Thyroid gland (tissue), 4 donors: ENCODE results near the gene SLC25A4. TPM values are rescaled to one million over a fixed set of nuclear protein-coding genes. Genes with fewer than 3 reads are reported as not detected.

Experiments
- DNase-seq, 2 donors: peaks; one replicate each; pipeline ENCODE4 v3.0.0-alpha.2; 2019
- H3K27ac ChIP-seq, 3 donors: fragments of 200-600 bp; sonication (generic); 1 replicate in 2 of 3; 2 replicates in 1 of 3; pipeline ENCODE4 v1.5.1; 2016 to 2019; ENCODE audit warnings: mild to moderate bottlenecking in 1 of 3, moderate library complexity in 1 of 3
- H3K27me3 ChIP-seq: fragments of 200-600 bp; sonication (generic); one replicate; pipeline ENCODE4 v1.5.1; 2019
- H3K36me3 ChIP-seq, 2 donors: fragments of 200-600 bp; sonication (generic); one replicate each; pipeline ENCODE4 v1.5.1; 2016 to 2019
- H3K4me1 ChIP-seq, 2 donors: fragments of 200-600 bp; sonication (generic); one replicate each; pipeline ENCODE4 v1.5.1; 2017 to 2019
- H3K4me3 ChIP-seq, 3 donors: fragments of 200-600 bp; sonication (generic); replicated peaks in 1 of 3; 1 replicate in 2 of 3; 2 replicates in 1 of 3; pipeline ENCODE4 v1.5.1; 2016; ENCODE audit warnings: mild to moderate bottlenecking in 1 of 3
- H3K9me3 ChIP-seq: fragments of 200-600 bp; sonication (generic); one replicate; pipeline ENCODE4 v1.5.1; 2017
- POLR2A ChIP-seq, 2 donors: fragments of 450-650 bp; IDR thresholded peaks; one replicate each; pipeline ENCODE4 v1.6.1; 2017; ENCODE audit warnings: antibody characterized with exemption in 2 of 2, mild to moderate bottlenecking in 2 of 2, moderate library complexity in 1 of 2
- WGBS, 2 donors: methylation state at CpG; one replicate each; pipeline ENCODE4 v1.1.5; 2017; 5-methylcytosine and 5-hydroxymethylcytosine counted together
- intact Hi-C: fragments of 100-400 bp; cut with DNase I; formaldehyde crosslinking; loops from one replicate; pipeline ENCODE4 v1.15.1; 2023
- total RNA-seq, 4 donors: library from RNA; depleted of rRNA; stranded (reverse); fragments of >200 nt; gene quantifications; one replicate each; pipeline ENCODE4 v1.2.3, GENCODE V29; 2016
- TF ChIP-seq, protein P1 (sequence below), 6 experiments: fragments of 200-600 bp in 3 of 6; fragments of 450-650 bp in 3 of 6; sonication (generic) in 3 of 6; IDR thresholded peaks; one replicate each; pipeline ENCODE4 v1.5.1; 2016 to 2019; ENCODE audit warnings: antibody characterized with exemption in 6 of 6, mild to moderate bottlenecking in 2 of 6, inconsistent platforms in 1 of 6, moderate library complexity in 1 of 6

SLC25A4 gene
- total RNA-seq, 4 donors from 2014 or later, result 26.7 to 56.7 (median 41.8) TPM

DNA sequence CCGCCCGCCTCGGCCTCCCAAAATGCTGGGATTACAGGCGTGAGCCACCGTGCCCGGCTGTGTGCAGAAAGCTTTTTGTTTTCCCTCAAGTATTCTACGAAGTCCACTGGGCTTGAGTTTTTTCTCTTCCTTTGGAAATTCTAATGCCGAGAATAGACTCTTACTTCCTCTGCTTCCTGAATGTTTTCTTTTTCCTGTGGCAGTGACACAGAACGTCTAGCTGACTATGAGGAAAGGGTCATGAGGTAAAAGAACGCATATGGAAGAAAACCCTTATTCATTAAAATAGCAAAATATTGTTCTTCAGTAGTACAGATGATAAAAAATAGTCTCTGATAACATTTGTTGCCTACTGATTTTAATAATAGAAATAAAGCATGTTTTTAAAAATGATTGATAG is 4.9 kb upstream of the SLC25A4 start:
- WGBS, 2 donors, result 71 to 72% methylated on average over 10 of the region's 10 CpGs
- no peak overlapping the region for H3K27ac ChIP-seq
- intact Hi-C loops, result loop anchor here (10.0 kb wide), 2 partner anchors 93 to 133 kb away; no protein-coding TSS in a partner anchor

DNA sequence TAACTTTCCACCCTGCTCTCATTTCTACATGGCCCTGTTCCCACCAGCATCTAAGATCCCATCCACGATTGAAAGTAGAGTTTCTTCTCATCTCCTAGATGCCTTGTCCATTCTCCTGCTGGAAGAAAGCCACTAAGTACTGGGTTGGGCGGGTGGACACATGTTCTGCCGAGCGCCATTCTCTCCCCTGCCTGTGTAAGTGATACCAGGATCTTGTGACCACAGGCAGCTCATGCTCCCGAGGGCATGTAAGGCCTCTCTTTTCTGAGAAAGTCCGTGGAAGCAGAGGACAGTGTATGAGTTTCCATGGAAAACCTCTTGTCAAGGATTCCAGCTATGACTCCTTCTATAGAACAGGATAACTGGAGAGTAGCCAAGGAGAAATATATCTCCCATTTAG is 3.3 kb upstream of the SLC25A4 start:
- Histone ChIP-seq H3K36me3 (no peaks in the 10 kb centered on the region), H3K27ac (no peak overlapping the region), H3K27me3 (no peaks in the 10 kb centered on the region), H3K9me3 (no peaks in the 10 kb centered on the region), H3K4me3 (no peak overlapping the region), H3K4me1 (peaks cover 8 to 11% of the 10 kb centered on the region in 2 donors)
- intact Hi-C loops, result loop anchor here (10.0 kb wide), 2 partner anchors 95 to 135 kb away; no protein-coding TSS in a partner anchor
- TF ChIP-seq, protein P1, sequence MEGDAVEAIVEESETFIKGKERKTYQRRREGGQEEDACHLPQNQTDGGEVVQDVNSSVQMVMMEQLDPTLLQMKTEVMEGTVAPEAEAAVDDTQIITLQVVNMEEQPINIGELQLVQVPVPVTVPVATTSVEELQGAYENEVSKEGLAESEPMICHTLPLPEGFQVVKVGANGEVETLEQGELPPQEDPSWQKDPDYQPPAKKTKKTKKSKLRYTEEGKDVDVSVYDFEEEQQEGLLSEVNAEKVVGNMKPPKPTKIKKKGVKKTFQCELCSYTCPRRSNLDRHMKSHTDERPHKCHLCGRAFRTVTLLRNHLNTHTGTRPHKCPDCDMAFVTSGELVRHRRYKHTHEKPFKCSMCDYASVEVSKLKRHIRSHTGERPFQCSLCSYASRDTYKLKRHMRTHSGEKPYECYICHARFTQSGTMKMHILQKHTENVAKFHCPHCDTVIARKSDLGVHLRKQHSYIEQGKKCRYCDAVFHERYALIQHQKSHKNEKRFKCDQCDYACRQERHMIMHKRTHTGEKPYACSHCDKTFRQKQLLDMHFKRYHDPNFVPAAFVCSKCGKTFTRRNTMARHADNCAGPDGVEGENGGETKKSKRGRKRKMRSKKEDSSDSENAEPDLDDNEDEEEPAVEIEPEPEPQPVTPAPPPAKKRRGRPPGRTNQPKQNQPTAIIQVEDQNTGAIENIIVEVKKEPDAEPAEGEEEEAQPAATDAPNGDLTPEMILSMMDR (IDR thresholded peaks at IDR 0.05), result no peak
- no peak for TF ChIP-seq POLR2A (IDR thresholded peaks at IDR 0.05)
- 81 to 82% methylated on average over 6 of the region's 6 CpGs for WGBS, 2 donors
- DNase-seq, result no peak

More for the DNA sequence above, 4.9 kb upstream of the SLC25A4 start:
- Histone ChIP-seq H3K27me3 (no peaks in the 10 kb centered on the region), H3K36me3 (no peaks in the 10 kb centered on the region), H3K9me3 (no peaks in the 10 kb centered on the region), H3K4me1 (peaks cover 0 to 4% of the 10 kb centered on the region in 2 donors), H3K4me3 (no peak overlapping the region)
- no peak for TF ChIP-seq POLR2A (IDR thresholded peaks at IDR 0.05)
- TF ChIP-seq, protein P1 (IDR thresholded peaks at IDR 0.05), result no peak
- DNase-seq, result no peak

DNA sequence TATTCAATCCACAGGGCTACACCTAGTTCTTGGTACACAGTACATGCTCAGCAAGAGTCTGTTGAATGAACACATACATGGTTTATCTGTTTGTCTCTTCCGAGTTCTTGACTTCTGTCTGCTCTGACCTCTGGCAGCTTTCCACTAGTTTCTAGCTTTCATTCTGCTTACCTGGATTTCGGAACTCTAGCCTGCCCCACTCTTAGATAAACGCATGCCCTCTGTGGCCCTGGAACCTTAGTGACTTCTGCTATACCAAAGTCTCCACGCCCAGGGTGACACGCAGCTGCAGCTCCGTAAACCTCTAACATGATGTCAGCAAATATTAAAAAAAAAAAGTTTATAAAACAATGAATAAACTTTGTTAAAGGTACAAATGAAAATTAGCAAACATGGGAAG is 1.3 kb upstream of the SLC25A4 start:
- Histone ChIP-seq H3K27me3 (no peaks in the 10 kb centered on the region), H3K36me3 (no peaks in the 10 kb centered on the region), H3K9me3 (no peaks in the 10 kb centered on the region), H3K4me3 (no peak overlapping the region), H3K4me1 (peaks cover 8 to 16% of the 10 kb centered on the region in 2 donors), H3K27ac (no peak overlapping the region)
- no peak for DNase-seq
- WGBS, 2 donors, result 96 to 97% methylated on average over 6 of the region's 6 CpGs
- intact Hi-C loops, result no loop called here
- TF ChIP-seq POLR2A (IDR thresholded peaks at IDR 0.05), result no peak
- TF ChIP-seq, protein P1 (IDR thresholded peaks at IDR 0.05), result no peak

DNA sequence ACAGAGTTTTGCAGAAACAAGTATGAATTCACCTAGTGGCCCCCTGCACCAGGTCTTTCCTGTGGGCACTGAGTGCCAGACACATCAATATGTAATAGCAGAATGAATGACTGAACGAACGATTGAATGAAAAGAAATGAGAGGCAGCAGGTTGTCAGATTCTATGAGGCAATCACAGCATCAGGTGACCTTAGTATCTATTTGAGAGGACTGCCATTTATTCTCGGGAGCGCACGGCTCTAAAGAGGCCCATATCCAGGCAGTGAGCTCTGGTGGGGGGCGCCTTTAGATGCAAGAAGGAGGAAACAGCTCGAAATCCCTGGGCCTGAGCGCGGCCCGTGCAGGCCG is 528 bp upstream of the SLC25A4 start:
- Histone ChIP-seq H3K4me1 (peaks cover 8 to 16% of the 10 kb centered on the region in 2 donors), H3K9me3 (no peaks in the 10 kb centered on the region), H3K4me3 (peak overlapping the region; percentile 22 to 80 (median 75)), H3K27ac (peak overlapping the region; percentile 70 to 92 (median 85)), H3K27me3 (no peaks in the 10 kb centered on the region), H3K36me3 (peaks cover 0 to under 1% of the 10 kb centered on the region in 2 donors)
- DNase-seq, result no peak
- TF ChIP-seq, protein P1 (IDR thresholded peaks at IDR 0.05), result no peak
- no peak for TF ChIP-seq POLR2A (IDR thresholded peaks at IDR 0.05)
- 8 to 9% methylated on average over 5 to 9 of the region's 11 CpGs for WGBS, 2 donors
- intact Hi-C loops, result no loop called here

DNA sequence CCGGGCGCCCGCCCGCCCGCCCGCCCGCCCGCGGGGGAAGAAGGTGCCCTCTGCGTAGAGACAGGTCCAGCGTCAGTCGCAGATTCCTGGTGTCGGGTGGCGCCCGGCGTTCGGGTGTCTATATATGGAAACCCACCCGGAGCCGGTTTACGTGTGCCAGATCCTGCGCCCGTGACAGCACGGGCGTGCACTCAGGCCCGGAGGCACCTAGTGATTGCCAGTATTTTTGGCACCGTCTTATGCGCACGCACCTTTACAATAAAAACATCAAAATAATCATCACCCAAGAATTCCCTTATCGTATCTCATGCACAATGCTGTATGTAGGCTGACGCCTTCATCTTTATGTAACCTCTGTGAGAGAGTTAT is 519 bp downstream of the SLC25A4 start:
- H3K4me1 ChIP-seq, result peaks cover 8 to 16% of the 10 kb centered on the region in 2 donors

More for the DNA sequence above, 519 bp downstream of the SLC25A4 start:
- 3% methylated on average over 13 to 17 of the region's 30 CpGs for WGBS, 2 donors
- Histone ChIP-seq H3K9me3 (no peaks in the 10 kb centered on the region), H3K27ac (peak overlapping the region; percentile 8 to 85 (median 62)), H3K27me3 (no peaks in the 10 kb centered on the region), H3K36me3 (peaks cover 0 to 4% of the 10 kb centered on the region in 2 donors), H3K4me3 (peak overlapping the region; percentile 22 to 75 (median 61))
- intact Hi-C loops, result no loop called here
- TF ChIP-seq, protein P1 (IDR thresholded peaks at IDR 0.05), result no peak
- no peak for TF ChIP-seq POLR2A (IDR thresholded peaks at IDR 0.05)
- DNase-seq, result peak; percentile 66 to 67
